Measurements from ENCODE around the gene MST1. TPM values are rescaled to one million over a fixed set of nuclear protein-coding genes. Genes with fewer than 3 reads are reported as not detected.

MST1 gene
- total and polyA plus RNA-seq, 2 donors, result 5.5 to 11.2 TPM

- H3K4me3 ChIP-seq (ENCODE audit: low read depth, low read length), result no peak overlapping the region
- no peaks in the 10 kb centered on the region for H3K36me3 ChIP-seq (ENCODE audit: insufficient read depth)
- WGBS, result 70% methylated on average over 6 of the region's 6 CpGs
- no peak for DNase-seq (ENCODE audit: extremely low spot score)
- no peak overlapping the region for H3K27ac ChIP-seq (ENCODE audit: low read depth)
- no peaks in the 10 kb centered on the region for H3K4me1 ChIP-seq (ENCODE audit: insufficient read depth)
Measured at GRCh38 chr3:49670940-49671290, 18.4 kb downstream of the MST1 start.

DNA sequence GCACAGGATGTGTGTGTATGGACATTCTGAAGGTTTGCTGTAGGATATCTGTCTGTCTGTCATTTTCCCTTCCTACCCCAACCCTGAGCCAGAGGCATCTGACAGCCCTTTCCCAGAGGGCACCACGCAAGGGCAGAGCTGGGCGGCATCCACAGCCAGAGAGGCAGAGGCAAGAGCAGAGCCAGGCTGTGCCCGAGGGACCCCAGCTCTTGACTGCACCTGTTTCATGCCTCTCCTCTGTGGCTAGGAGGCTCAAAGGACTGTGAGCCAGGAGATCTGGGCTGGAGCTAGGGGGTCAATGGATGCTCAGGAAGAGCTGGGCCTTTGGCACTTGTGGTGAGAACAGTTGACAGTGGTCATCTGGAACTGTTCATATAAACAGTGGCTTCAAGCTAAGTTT lies 19.9 kb downstream of the MST1 start:
- H3K4me1 ChIP-seq (ENCODE audit: insufficient read depth), result no peaks in the 10 kb centered on the region
- no peak overlapping the region for H3K27ac ChIP-seq (ENCODE audit: low read depth)
- WGBS, result 81% methylated on average over 3 of the region's 3 CpGs
- DNase-seq (ENCODE audit: extremely low spot score), result no peak
- no peak overlapping the region for H3K4me3 ChIP-seq (ENCODE audit: low read depth, low read length)
- H3K36me3 ChIP-seq (ENCODE audit: insufficient read depth), result no peaks in the 10 kb centered on the region

- DNase-seq (ENCODE audit: extremely low spot score), result no peak
- Histone ChIP-seq H3K27ac (ENCODE audit: low read depth) (no peak overlapping the region), H3K36me3 (ENCODE audit: insufficient read depth) (no peaks in the 10 kb centered on the region), H3K4me3 (ENCODE audit: low read depth, low read length) (no peak overlapping the region), H3K4me1 (ENCODE audit: insufficient read depth) (no peaks in the 10 kb centered on the region)
- WGBS, result 67% methylated on average over 5 of the region's 5 CpGs
Measured at GRCh38 chr3:49668861-49669260, 20.4 kb downstream of the MST1 start.

GRCh38 chr3:49668414-49668797 lies 20.9 kb downstream of the MST1 start:
- 29% methylated on average over 5 of the region's 5 CpGs for WGBS
- no peak for DNase-seq (ENCODE audit: extremely low spot score)
- H3K27ac ChIP-seq (ENCODE audit: low read depth), result no peak overlapping the region
- no peaks in the 10 kb centered on the region for H3K4me1 ChIP-seq (ENCODE audit: insufficient read depth)
- no peaks in the 10 kb centered on the region for H3K36me3 ChIP-seq (ENCODE audit: insufficient read depth)
- H3K4me3 ChIP-seq (ENCODE audit: low read depth, low read length), result no peak overlapping the region

DNA sequence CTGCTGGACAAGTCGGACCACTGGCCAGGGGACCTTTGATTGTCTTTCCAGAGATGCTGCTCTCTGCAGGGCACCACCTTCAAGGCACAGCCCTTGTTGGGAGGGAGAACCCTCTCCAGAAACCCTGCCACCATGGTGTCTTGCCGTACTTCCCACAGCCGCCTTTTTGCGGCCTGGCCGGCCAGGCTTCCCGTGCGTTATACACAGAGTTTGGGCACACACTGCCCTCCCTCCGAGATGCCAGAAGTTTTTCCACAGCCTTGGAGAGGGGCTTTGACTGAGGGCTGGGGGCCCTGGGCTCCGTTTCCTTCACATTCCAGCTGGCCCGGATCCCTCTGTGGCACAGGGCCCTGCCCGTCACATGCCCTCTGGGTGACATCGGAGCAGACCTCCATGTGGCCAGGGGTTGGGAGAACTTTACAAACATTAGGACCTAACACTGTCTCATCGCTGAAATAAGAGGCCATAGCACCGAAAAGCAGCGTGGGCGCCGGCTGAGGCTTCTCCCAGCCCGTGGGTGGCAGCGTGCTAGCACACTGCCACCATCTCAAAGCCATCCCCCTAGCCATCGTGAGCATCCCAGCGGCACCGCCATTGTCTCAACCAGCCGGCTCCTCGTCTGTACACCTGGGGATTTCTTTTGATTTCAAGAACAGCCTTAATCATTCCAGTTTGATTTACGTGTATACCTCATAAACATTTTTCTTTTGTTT lies 21.4 kb downstream of the MST1 start:
- Histone ChIP-seq H3K4me1 (ENCODE audit: insufficient read depth) (no peaks in the 10 kb centered on the region), H3K4me3 (ENCODE audit: low read depth, low read length) (no peak overlapping the region), H3K27ac (ENCODE audit: low read depth) (no peak overlapping the region), H3K36me3 (ENCODE audit: insufficient read depth) (no peaks in the 10 kb centered on the region)
- no peak for DNase-seq (ENCODE audit: extremely low spot score)
- WGBS, result 74% methylated on average over 25 of the region's 25 CpGs

- H3K27ac ChIP-seq (ENCODE audit: low read depth), result no peak overlapping the region
- DNase-seq (ENCODE audit: extremely low spot score), result no peak
- no peaks in the 10 kb centered on the region for H3K36me3 ChIP-seq (ENCODE audit: insufficient read depth)
- H3K4me3 ChIP-seq (ENCODE audit: low read depth, low read length), result no peak overlapping the region
- H3K4me1 ChIP-seq (ENCODE audit: insufficient read depth), result no peaks in the 10 kb centered on the region
- 24% methylated on average over 8 of the region's 8 CpGs for WGBS
Measured at GRCh38 chr3:49666592-49666991, 22.7 kb downstream of the MST1 start.

GRCh38 chr3:49665822-49666519 lies 23.3 kb downstream of the MST1 start:
- DNase-seq (ENCODE audit: extremely low spot score), result no peak

DNA sequence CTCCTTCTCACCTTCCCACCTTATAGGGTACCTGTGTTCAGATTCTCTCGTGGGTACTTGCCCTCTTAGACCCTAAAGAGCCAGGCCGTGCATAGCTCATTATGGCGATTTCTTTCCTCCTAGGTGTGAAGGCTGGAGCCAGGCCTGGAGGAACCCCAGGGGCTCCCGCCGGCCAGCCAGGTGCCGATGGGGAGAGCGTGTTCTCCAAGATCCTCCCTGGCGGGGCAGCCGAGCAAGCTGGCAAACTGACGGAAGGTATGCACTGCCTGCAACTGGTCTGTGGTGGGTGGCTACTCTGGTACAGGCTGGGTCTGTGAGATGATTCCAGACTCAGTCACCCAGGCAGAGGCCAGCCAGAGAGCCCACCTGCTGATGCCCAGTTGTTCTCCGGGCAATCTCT lies 25.0 kb downstream of the MST1 start:
- 83% methylated on average over 11 of the region's 11 CpGs for WGBS
- DNase-seq (ENCODE audit: extremely low spot score), result no peak
- no peaks in the 10 kb centered on the region for H3K36me3 ChIP-seq (ENCODE audit: insufficient read depth)
- H3K4me1 ChIP-seq (ENCODE audit: insufficient read depth), result no peaks in the 10 kb centered on the region
- no peak overlapping the region for H3K27ac ChIP-seq (ENCODE audit: low read depth)
- no peak overlapping the region for H3K4me3 ChIP-seq (ENCODE audit: low read depth, low read length)

More at GRCh38 chr3:49665822-49666519, 23.3 kb downstream of the MST1 start:
- H3K4me3 ChIP-seq (ENCODE audit: low read depth, low read length), result no peak overlapping the region
- WGBS, result 81% methylated on average over 6 of the region's 6 CpGs
- H3K4me1 ChIP-seq (ENCODE audit: insufficient read depth), result no peaks in the 10 kb centered on the region
- no peaks in the 10 kb centered on the region for H3K36me3 ChIP-seq (ENCODE audit: insufficient read depth)
- no peak overlapping the region for H3K27ac ChIP-seq (ENCODE audit: low read depth)

GRCh38 chr3:49663831-49664230 lies 25.4 kb downstream of the MST1 start:
- Histone ChIP-seq H3K4me1 (ENCODE audit: insufficient read depth) (no peaks in the 10 kb centered on the region), H3K36me3 (ENCODE audit: insufficient read depth) (no peaks in the 10 kb centered on the region), H3K4me3 (ENCODE audit: low read depth, low read length) (no peak overlapping the region), H3K27ac (ENCODE audit: low read depth) (no peak overlapping the region)
- DNase-seq (ENCODE audit: extremely low spot score), result no peak
- 97% methylated on average over 1 of the region's 1 CpG for WGBS

DNA sequence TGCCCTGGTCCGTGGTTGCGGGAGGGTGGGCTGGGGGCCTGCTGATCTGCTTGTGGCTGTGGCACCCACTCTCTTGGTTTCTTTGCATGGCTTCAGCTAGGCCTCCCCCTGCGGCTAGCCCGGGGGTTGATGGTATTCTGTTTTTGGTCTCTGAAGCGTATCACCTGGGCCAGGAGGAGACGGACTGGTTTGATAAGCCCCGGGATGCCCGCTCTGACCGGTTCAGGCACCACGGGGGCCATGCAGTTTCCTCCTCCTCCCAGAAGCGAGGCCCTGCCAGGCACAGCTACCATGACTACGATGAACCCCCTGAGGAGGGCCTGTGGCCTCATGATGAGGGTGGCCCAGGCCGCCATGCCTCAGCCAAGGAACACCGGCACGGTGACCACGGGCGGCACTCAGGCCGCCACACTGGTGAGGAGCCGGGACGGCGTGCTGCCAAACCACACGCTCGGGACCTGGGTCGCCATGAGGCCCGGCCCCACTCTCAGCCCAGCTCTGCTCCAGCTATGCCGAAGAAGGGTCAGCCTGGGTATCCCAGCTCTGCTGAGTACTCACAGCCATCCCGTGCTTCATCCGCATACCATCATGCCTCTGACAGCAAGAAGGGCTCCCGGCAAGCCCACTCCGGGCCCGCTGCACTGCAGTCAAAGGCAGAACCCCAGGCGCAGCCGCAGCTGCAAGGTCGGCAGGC lies 26.4 kb downstream of the MST1 start:
- Histone ChIP-seq H3K4me3 (ENCODE audit: low read depth, low read length) (no peak overlapping the region), H3K27ac (ENCODE audit: low read depth) (no peak overlapping the region), H3K36me3 (ENCODE audit: insufficient read depth) (no peaks in the 10 kb centered on the region), H3K4me1 (ENCODE audit: insufficient read depth) (no peaks in the 10 kb centered on the region)
- no peak for DNase-seq (ENCODE audit: extremely low spot score)
- 93% methylated on average over 34 of the region's 34 CpGs for WGBS

GRCh38 chr3:49662021-49662420 lies 27.3 kb downstream of the MST1 start:
- Histone ChIP-seq H3K27ac (ENCODE audit: low read depth) (no peak overlapping the region), H3K4me1 (ENCODE audit: insufficient read depth) (no peaks in the 10 kb centered on the region), H3K4me3 (ENCODE audit: low read depth, low read length) (no peak overlapping the region), H3K36me3 (ENCODE audit: insufficient read depth) (no peaks in the 10 kb centered on the region)
- no peak for DNase-seq (ENCODE audit: extremely low spot score)
- 87% methylated on average over 22 of the region's 22 CpGs for WGBS

DNA sequence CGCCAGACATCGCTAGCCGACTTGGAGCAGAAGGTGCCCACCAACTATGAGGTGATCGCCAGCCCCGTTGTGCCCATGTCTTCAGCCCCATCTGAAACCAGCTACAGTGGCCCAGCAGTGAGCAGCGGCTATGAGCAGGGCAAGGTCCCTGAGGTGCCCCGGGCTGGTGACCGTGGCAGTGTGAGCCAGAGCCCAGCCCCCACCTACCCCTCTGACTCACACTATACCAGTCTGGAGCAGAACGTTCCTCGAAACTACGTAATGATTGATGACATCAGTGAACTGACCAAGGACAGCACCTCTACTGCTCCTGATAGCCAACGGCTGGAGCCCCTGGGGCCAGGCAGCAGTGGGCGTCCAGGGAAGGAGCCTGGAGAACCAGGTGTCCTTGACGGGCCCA lies 28.0 kb downstream of the MST1 start:
- DNase-seq (ENCODE audit: extremely low spot score), result no peak
- Histone ChIP-seq H3K36me3 (ENCODE audit: insufficient read depth) (no peaks in the 10 kb centered on the region), H3K4me1 (ENCODE audit: insufficient read depth) (no peaks in the 10 kb centered on the region), H3K27ac (ENCODE audit: low read depth) (no peak overlapping the region), H3K4me3 (ENCODE audit: low read depth, low read length) (no peak overlapping the region)
- WGBS, result 85% methylated on average over 14 of the region's 14 CpGs

- Histone ChIP-seq H3K4me1 (ENCODE audit: insufficient read depth) (no peaks in the 10 kb centered on the region), H3K36me3 (ENCODE audit: insufficient read depth) (no peaks in the 10 kb centered on the region), H3K27ac (ENCODE audit: low read depth) (no peak overlapping the region), H3K4me3 (ENCODE audit: low read depth, low read length) (no peak overlapping the region)
- 63% methylated on average over 4 of the region's 4 CpGs for WGBS
- DNase-seq (ENCODE audit: extremely low spot score), result no peak
Measured at GRCh38 chr3:49659756-49660155, 29.5 kb downstream of the MST1 start.

- Histone ChIP-seq H3K4me3 (ENCODE audit: low read depth, low read length) (no peak overlapping the region), H3K4me1 (ENCODE audit: insufficient read depth) (no peaks in the 10 kb centered on the region), H3K36me3 (ENCODE audit: insufficient read depth) (no peaks in the 10 kb centered on the region), H3K27ac (ENCODE audit: low read depth) (no peak overlapping the region)
- WGBS, result 59% methylated on average over 2 of the region's 2 CpGs
- no peak for DNase-seq (ENCODE audit: extremely low spot score)
Measured at GRCh38 chr3:49658711-49659110, 30.6 kb downstream of the MST1 start.
